GM19463 (cell line): Measurements from ENCODE around the gene SPINK5.

Experiments used
- ATAC-seq: cut with Tn5 transposase; IDR thresholded peaks from one replicate; pipeline ENCODE4 v1.9.1; 2021; ENCODE audit warnings: mild to moderate bottlenecking, moderate library complexity; ENCODE audit not compliant: unreplicated experiment

The SPINK5 gene

GRCh38 chr5:148176480-148176879 is 112.7 kb downstream of the SPINK5 start:
- no peak for ATAC-seq

- ATAC-seq, result no peak
These were observed 113.4 kb downstream of the SPINK5 start for GRCh38 chr5:148177207-148177606.

- peak; percentile 79 for ATAC-seq
These were observed 115.5 kb downstream of the SPINK5 start for GRCh38 chr5:148179234-148179824.

GRCh38 chr5:148186248-148187003 is 122.6 kb downstream of the SPINK5 start:
- peak; percentile 87 for ATAC-seq
